Adrenal gland (tissue), 12 donors: ENCODE measurements around the gene MYLK. TPM values are rescaled to one million over a fixed set of nuclear protein-coding genes. Genes with fewer than 3 reads are reported as not detected.

Experiments used
- DNase-seq, 7 donors: peaks; one replicate each; pipeline ENCODE4 v3.0.0-alpha.2; 2019 to 2020
- H3K27ac ChIP-seq, 5 donors: fragments of 200-600 bp; sonication (generic) in 4 of 5; 1 replicate in 3 of 5; 2 replicates in 2 of 5; pipeline versions ENCODE4 v1.5.1 to v1.8.0; 2016 to 2020; ENCODE audit warnings: mild to moderate bottlenecking in 1 of 5
- H3K27me3 ChIP-seq: fragments of 200-600 bp; 2 replicates; pipeline ENCODE4 v1.8.0; 2021
- H3K36me3 ChIP-seq, 2 donors: fragments of 200-600 bp; replicated peaks in 1 of 2; 1 replicate in 1 of 2; 2 replicates in 1 of 2; pipeline versions ENCODE4 v1.5.1 to v1.8.0; 2018 to 2022
- H3K4me1 ChIP-seq, 2 donors: fragments of 200-600 bp; replicated peaks in 1 of 2; 1 replicate in 1 of 2; 2 replicates in 1 of 2; pipeline versions ENCODE4 v1.5.1 to v1.8.0; 2018 to 2021
- H3K4me3 ChIP-seq, 4 donors: fragments of 200-600 bp; sonication (generic) in 3 of 4; one replicate each; pipeline ENCODE4 v1.5.1; 2016 to 2018
- H3K9me3 ChIP-seq, 3 donors: fragments of 200-600 bp; sonication (generic) in 1 of 3; replicated peaks in 1 of 3; 1 replicate in 2 of 3; 2 replicates in 1 of 3; pipeline versions ENCODE4 v1.5.1 to v1.8.0; 2016 to 2021
- POLR2A ChIP-seq, 2 donors: fragments of 450-650 bp; IDR thresholded peaks; one replicate each; pipeline ENCODE4 v1.6.1; 2017; ENCODE audit warnings: antibody characterized with exemption in 2 of 2, mild to moderate bottlenecking in 2 of 2, moderate library complexity in 1 of 2
- WGBS, 4 donors: extraction: QIAGEN DNeasy Blood & Tissue Kit in 2 of 4; methylation state at CpG; one replicate each; pipeline versions ENCODE4 v1.1.5 to v1.1.7; 2013 to 2017; 5-methylcytosine and 5-hydroxymethylcytosine counted together
- intact Hi-C, 2 donors: fragments of 100-400 bp; cut with DNase I; formaldehyde crosslinking; loops; one replicate each; pipeline versions ENCODE4 v1.14.1 to v1.15.0; 2022 to 2023
- polyA plus RNA-seq, 3 donors: library from polyadenylated mRNA; stranded (reverse); fragments of 200-250 nt in 2 of 3; fragments of 350-450 nt in 1 of 3; fragmentation: Illumina TruSeq in 1 of 3; extraction: RNeasy Lipid Tissue Mini Kit (QIAGEN cat#74804) in 1 of 3; gene quantifications; one replicate each; pipeline ENCODE4 v1.2.3, GENCODE V29; 2013 to 2014
- total RNA-seq, 9 donors: library from RNA; depleted of rRNA in 4 of 9; stranded (reverse); fragments of >200 nt in 4 of 9; fragments of 120-200 nt in 1 of 9; fragmentation: NEBNext Ultra II Directional in 1 of 9; extraction: Animal tissue kit (Norgen Biotek cat#: 25700) in 1 of 9; gene quantifications; one replicate each; pipeline versions ENCODE4 v1.1.0 to v1.2.4, GENCODE V29; 2013 to 2023
- TF ChIP-seq, protein P1 (sequence below), 6 experiments: fragments of 450-650 bp in 4 of 6; fragments of 200-600 bp in 2 of 6; sonication (generic) in 1 of 6; IDR thresholded peaks; 1 replicate in 5 of 6; 2 replicates in 1 of 6; pipeline versions ENCODE4 v1.5.1 to v1.8.0; 2016 to 2021; ENCODE audit warnings: antibody characterized with exemption in 6 of 6, mild to moderate bottlenecking in 2 of 6, moderate library complexity in 1 of 6
- donor health status: healthy with polysubstance abuse.
- donor health status: Bipolar disorder and iron deficiency.
- donor health status: DM: yes; HTN: yes; CAD: no.
- donor health status: DM: no; HTN: no; CAD: no.
- donor health status: DM: no; HTN: no; CAD: no.
- donor health status: DM: yes; HTN: yes; CAD: no.

The MYLK gene
- total and polyA plus RNA-seq, 12 donors = 13.3 to 124 (median 53.8) TPM

DNA sequence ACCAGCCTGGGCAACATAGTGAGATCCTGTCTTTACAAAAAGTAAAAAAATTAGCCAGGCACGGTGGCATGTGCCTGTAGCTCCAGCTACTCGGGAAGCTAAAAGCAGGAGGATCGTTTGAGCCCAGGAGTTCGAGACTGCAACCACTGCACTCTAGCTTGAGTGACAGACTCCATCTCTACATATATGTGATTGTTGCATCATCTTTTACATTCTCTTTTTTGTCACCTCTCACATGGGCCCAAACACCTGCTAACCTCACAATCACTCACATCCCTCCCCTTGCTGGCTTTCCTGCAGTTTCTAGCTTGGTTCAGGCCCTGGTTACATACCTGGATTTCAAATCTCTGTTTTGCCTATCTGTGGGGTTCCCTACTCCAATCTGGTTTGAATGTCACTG lies 19.4 kb downstream of the MYLK start:
- intact Hi-C loops = no loop called here
- Histone ChIP-seq H3K4me1 (no peaks in the 10 kb centered on the region), H3K4me3 (no peak overlapping the region), H3K27ac (no peak overlapping the region), H3K36me3 (no peaks in the 10 kb centered on the region), H3K9me3 (no peaks in the 10 kb centered on the region), H3K27me3 (no peaks in the 10 kb centered on the region)
- TF ChIP-seq POLR2A (IDR thresholded peaks at IDR 0.05) = no peak
- TF ChIP-seq, protein P1, sequence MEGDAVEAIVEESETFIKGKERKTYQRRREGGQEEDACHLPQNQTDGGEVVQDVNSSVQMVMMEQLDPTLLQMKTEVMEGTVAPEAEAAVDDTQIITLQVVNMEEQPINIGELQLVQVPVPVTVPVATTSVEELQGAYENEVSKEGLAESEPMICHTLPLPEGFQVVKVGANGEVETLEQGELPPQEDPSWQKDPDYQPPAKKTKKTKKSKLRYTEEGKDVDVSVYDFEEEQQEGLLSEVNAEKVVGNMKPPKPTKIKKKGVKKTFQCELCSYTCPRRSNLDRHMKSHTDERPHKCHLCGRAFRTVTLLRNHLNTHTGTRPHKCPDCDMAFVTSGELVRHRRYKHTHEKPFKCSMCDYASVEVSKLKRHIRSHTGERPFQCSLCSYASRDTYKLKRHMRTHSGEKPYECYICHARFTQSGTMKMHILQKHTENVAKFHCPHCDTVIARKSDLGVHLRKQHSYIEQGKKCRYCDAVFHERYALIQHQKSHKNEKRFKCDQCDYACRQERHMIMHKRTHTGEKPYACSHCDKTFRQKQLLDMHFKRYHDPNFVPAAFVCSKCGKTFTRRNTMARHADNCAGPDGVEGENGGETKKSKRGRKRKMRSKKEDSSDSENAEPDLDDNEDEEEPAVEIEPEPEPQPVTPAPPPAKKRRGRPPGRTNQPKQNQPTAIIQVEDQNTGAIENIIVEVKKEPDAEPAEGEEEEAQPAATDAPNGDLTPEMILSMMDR (IDR thresholded peaks at IDR 0.05) = no peak
- WGBS, 4 donors = 78 to 91% (median 89%) methylated on average over 4 of the region's 4 CpGs
- DNase-seq = no peak

DNA sequence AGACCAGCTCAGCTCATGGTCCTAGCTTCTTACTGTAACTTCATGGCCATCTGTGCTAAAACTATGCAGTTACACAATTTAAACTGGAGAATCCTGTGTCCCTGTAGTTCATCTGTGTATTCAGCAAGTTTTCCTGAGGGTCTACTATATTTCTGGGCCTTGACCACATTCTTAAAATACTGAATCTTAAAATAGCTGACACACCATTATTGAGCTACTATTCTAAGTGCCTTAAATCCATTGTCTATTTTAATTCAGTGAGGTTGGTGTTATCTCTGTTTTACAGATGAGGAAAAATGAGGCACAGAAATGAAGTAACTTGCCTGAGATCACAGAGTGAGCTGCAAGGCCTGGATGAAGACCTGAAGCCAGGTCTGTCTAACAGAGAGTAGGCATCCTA lies 22.0 kb downstream of the MYLK start:
- H3K4me3 ChIP-seq = no peak overlapping the region
- TF ChIP-seq, protein P1 (IDR thresholded peaks at IDR 0.05) = no peak
- no peak for TF ChIP-seq POLR2A (IDR thresholded peaks at IDR 0.05)
- intact Hi-C loops = no loop called here
- H3K9me3 ChIP-seq = no peaks in the 10 kb centered on the region
- H3K27me3 ChIP-seq = no peaks in the 10 kb centered on the region
- no peak for DNase-seq
- no peaks in the 10 kb centered on the region for H3K36me3 ChIP-seq
- no peak overlapping the region for H3K27ac ChIP-seq
- H3K4me1 ChIP-seq = no peaks in the 10 kb centered on the region

DNA sequence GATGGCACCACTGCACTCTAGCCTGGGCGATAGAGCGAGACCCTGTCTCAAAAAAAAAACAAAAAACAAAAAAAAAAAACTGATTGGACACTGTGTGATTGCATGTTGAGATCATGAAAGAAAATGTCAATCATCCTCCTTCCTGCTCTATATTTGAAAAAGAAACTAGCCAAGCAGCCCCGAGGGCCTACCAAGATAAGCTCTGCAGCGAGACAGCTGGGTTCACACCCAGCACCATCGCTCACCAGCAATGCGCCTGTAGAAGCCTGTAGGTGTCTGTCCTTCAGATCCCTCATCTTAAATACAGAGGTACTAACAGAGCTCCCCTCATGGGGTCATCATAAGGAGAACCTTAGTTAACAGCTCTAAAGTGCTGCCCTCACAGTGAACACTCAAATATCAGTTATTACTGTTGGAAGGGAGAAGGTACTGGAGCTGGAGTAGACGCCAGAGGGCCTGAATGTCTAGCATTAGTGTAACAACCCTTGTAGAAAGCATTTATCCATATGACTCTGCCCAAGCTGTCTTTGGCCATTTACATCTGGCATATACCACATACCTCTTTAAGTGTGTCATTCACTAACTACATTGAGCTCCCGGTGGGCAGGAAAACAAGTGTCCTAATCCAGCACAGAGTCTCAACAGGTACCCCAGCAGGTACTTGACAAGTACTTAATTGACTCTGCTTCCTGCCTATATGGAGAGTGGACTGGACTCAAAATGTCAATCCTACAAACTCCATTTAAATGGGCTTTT lies 22.9 kb downstream of the MYLK start:
- intact Hi-C loops = no loop called here
- DNase-seq = no peak
- no peak overlapping the region for H3K4me3 ChIP-seq
- H3K36me3 ChIP-seq = no peaks in the 10 kb centered on the region
- no peaks in the 10 kb centered on the region for H3K4me1 ChIP-seq
- no peak for TF ChIP-seq POLR2A (IDR thresholded peaks at IDR 0.05)
- TF ChIP-seq, protein P1 (IDR thresholded peaks at IDR 0.05) = no peak
- H3K27ac ChIP-seq = no peak overlapping the region
- no peaks in the 10 kb centered on the region for H3K27me3 ChIP-seq
- 89 to 93% (median 91%) methylated on average over 8 of the region's 8 CpGs for WGBS, 4 donors
- no peaks in the 10 kb centered on the region for H3K9me3 ChIP-seq

DNA sequence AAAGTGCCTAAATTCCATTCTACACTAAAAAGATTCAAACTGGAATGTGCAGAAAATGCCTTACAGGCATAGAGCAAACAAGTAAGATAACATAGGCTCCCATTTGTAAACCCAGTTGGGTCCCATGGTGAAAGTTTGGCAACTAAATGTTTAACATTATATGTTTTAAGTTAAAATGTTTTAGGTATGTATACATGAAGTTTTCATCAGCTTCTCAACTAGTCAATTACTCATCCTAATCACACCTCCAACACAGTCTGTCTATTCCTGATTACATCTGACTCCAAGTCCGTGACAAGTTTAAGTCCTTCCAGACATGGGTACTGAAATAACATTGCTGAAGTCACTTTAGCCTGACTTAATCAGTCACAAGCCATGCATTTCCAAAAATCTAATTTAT lies 25.0 kb downstream of the MYLK start:
- no peaks in the 10 kb centered on the region for H3K9me3 ChIP-seq
- no peak overlapping the region for H3K27ac ChIP-seq
- intact Hi-C loops = no loop called here
- H3K4me3 ChIP-seq = no peak overlapping the region
- H3K36me3 ChIP-seq = no peaks in the 10 kb centered on the region
- H3K4me1 ChIP-seq = no peaks in the 10 kb centered on the region
- TF ChIP-seq POLR2A (IDR thresholded peaks at IDR 0.05) = no peak
- TF ChIP-seq, protein P1 (IDR thresholded peaks at IDR 0.05) = no peak
- DNase-seq = no peak
- H3K27me3 ChIP-seq = no peaks in the 10 kb centered on the region
- 88 to 95% (median 92%) methylated on average over 1 of the region's 1 CpG for WGBS, 4 donors
